Posterior cingulate gyrus (tissue), 11 donors: ENCODE results near the gene ATP2B1.

ENCODE experiments used
- DNase-seq, 10 donors: peaks; one replicate each; pipeline versions ENCODE4 v3.0.0 to v3.0.0-alpha.2; 2020 to 2021; ENCODE audit warnings: mixed read lengths in 3 of 10
- intact Hi-C: fragments of 100-400 bp; cut with DNase I; formaldehyde crosslinking; loops from one replicate; pipeline ENCODE4 v1.15.1; 2023

Gene ATP2B1

DNA sequence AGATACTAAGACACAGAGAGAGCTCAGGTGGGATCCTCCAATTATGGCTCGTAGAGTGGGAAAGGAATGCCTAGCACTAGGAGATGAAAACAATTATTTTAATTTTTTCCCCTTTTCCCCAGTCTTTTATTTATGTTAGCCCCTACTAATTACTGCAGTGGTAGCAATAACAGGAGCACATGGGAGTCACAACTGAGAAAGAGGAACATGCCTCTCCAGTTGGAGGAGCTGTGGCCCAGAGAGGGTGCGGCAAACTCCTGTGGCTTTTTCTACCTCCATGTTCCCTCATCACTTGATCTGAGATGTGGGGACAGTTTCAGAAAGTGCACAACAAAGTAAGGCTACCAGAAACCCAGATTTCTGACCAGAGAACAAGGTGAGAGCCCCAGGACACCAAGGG, 156.9 kb downstream of the ATP2B1 start:
- DNase-seq, result no peak
- intact Hi-C loops, result no loop called here

DNA sequence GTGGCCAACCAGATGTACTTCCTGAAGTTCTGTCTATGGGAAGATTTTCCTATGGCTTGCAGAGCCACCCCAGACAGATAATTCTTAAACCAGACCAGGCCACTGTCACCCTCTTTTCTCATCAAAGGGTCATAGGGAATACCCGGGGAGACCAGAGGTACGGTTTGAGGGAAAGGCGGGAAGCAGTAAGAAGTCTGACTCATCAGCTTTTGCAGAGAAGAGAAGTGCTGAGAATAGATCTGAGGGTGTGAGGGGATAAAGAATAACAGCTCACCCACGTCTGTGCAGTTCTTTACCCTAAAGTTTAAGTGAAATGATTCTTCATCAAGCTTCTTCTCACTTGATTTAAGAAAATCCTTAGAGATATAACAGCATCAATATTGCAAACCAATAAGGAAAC, 161.5 kb downstream of the ATP2B1 start:
- intact Hi-C loops, result loop anchor here (5.0 to 10.0 kb wide), 2 partner anchors 160 to 1388 kb away; partner anchors contain the start of gene ATP2B1

DNA sequence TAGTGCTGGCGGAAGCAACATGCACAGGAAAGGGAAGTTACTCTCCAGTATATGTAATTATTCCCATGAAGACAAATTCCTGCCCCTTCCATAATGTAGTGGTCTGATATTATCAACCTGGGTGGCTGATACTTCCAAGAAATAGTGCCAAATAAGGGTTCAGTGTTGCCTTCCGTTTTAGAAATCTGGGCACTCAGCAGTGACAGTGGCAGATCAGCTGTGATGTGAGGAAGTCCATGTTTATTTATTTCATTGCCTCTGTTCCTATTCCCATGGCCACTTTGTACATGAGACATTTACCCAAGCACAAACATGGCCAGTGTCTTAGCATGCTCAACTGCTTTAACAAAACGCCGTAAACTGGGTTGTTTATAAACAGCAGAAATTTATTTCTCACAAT, 162.5 kb downstream of the ATP2B1 start:
- DNase-seq, result no peak
- intact Hi-C loops, result loop anchor here (5.0 to 10.0 kb wide), 2 partner anchors 161 to 1389 kb away; partner anchors contain the start of gene ATP2B1

More for the DNA sequence above, 161.5 kb downstream of the ATP2B1 start:
- no peak for DNase-seq

DNA sequence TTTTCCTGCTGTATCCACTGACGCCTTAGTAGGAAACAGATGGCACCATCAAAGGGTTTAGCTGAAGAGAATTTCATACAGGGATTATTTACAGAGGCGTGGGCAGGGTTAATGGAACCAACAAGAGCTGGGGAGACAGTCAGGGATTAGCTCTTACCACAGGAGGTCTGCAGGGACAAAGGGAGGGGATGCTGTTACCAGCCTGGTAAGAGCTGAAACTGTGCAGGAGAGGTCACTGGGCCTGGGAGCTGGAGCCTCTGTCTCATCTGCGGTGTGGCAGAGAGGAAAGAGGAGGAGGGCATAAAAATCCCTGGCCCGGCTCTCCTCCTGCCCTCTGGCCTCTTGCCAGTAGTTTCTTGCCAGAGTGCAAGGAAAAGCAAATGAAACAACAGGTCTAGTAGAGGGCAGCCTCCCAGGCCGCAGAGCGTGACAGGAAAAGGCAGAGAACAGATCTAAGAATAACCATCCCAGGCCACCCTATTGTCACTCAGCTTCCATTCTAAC, 163.9 kb downstream of the ATP2B1 start:
- intact Hi-C loops, result loop anchor here (5.0 to 10.0 kb wide), 3 partner anchors 163 to 1390 kb away; partner anchors contain the start of gene ATP2B1
- peak in 5 of 10 donors; percentile 13 to 77 (median 15) for DNase-seq

DNA sequence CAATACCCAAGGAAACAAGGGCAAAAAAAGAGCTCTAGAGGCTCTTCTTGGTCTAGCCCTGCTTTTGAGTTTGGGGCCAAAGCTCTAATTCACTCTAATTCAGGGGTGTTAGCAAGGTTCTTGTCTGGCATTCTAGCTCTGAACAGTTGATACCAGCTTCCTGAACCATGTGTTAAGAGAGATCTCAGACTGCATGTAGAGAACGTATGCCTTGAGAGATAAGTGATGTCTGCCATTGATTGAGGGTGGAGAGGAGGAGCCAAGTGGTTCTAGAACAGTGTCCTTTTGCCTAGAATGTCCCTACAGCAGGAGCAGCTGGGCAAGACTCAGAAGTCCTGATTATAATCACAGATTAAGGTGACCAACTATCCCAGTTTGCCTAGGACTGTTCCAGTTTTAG, 164.6 kb downstream of the ATP2B1 start:
- DNase-seq, result no peak
- intact Hi-C loops, result loop anchor here (5.0 to 10.0 kb wide), 2 partner anchors 558 to 1391 kb away; no protein-coding TSS in a partner anchor

DNA sequence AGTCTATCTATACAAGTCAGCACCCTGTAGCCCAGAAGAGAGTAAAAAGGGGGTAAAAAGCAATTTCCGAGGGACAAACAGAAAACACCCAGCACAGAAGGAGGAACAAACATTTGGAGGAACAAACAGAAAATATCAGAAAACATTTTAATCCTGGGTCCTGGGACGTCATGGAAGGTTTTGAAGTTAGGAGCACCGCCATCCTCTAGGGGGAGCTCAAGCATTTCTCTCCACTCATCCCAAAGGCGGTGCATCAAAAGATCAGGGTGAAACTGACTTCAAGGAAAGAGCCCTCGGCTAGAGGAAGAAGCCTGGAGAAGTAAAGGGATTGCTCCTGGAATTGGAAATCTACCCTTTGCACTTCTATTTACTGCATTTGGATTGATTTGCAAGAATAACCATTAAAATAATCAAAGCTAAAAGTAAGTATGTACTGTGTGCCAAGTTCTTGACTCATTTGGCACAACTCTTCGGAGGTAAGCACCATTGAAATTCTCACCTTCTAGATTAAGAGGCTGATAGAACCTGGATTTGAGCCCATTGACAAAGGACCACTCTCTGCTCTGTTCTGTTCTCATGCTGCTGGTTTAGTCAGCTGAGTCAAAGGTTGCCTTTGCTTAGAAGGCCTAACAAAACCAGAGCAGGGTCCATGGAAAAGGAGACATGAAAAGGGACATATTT, 165.6 kb downstream of the ATP2B1 start:
- DNase-seq, result peak in 7 of 10 donors; percentile 31 to 87 (median 60)
- intact Hi-C loops, result loop anchor here (2.0 to 10.0 kb wide), 3 partner anchors 559 to 1392 kb away; no protein-coding TSS in a partner anchor

DNA sequence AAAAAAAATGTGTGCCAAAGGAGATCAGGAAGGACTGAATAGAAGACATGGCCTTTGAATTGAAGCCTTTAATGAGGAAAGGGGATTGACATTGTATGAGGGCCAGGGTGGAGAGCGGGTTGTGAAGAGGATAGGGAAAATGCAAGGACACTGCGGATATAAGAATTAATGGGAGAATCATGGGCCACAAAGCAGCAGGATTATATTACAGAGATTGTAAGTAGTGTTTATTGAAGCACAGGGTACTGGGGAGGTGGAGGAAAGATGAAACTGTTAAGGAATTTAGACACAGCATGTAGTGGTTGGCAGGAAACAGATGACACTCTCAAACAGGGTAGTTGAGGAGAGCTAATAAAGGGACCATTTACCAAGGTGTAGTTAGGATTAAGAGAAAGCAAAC, 166.4 kb downstream of the ATP2B1 start:
- intact Hi-C loops, result loop anchor here (2.0 to 10.0 kb wide), 3 partner anchors 560 to 1393 kb away; no protein-coding TSS in a partner anchor
- no peak for DNase-seq

DNA sequence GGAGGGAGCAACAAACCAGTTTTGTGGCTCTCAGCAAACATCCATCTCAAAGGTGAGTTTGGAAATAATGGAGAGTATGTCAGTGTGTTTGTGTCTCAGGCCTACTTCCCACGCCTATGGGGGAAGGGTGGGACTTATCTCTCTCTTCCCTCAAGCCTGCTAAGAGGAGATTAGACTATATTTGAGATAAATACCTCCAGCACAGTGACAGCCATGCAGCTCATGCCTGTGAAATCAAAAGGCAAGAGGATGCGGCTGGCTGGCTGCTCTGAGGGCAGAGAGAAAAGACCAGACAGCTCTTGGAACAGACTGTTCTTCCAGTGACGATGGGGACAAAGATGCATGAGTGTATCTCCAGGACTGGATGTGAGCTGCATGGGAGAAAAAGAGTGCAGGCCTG, 168.1 kb downstream of the ATP2B1 start:
- peak in 1 of 10 donors; percentile 72 for DNase-seq
- intact Hi-C loops, result loop anchor here (5.0 to 10.0 kb wide), 2 partner anchors 562 to 1394 kb away; no protein-coding TSS in a partner anchor

DNA sequence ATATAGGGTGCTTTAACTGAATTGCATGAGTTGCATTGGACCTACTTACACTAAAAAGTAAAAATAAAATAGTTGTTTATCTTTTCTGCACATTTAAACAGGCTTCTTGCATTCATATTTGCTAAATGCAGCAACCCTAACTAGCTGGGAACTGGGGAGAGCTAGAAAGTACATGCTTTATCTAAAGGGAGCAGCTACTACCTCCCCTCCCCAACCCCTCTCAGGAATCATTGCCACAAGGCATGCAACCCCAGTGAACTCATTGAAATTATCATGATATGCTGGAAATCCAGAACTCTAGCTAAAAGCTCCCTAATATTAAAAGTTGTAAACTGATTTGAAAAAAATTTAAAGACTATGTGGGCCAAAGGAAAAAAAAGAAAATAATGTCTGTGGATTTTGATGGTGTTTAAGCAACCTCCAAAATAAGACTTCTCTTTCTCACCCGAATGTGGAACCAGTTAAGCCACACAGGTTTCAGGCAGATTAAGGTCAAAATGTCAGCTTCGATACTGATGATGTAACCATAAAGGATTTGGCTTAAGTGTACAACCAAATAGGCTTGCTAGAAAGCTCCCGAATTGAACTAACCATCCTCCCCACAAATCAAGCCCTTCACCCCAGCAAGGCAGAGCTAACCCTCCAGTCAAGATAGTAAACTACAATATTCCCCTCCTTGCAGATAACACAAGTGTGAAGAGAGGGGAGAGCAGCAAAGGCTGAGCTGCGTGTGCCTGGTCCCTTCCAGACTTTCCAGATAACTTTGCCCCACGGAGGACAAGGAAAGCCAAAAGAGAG, 169.0 kb downstream of the ATP2B1 start:
- no peak for DNase-seq
- intact Hi-C loops, result loop anchor here (5.0 to 10.0 kb wide), 2 partner anchors 563 to 1395 kb away; no protein-coding TSS in a partner anchor

DNA sequence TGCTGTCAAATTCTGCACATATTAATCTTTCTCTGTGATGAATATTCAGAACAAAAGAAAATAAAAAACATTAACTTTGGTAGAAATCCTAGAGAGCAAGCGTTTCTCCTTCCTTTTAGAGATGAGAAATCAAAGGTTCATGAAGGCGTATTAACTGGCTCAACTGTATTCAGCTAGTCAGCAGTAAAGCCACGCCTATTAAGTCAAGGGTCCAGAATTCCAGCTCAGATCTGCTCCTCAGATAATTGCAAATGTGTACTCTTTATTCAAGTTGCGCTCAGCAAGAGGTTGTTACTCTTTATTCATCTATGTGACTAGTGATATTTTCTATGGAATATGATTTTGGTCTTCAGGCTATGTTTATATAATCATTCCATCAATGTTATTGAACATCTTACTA, 169.7 kb downstream of the ATP2B1 start:
- DNase-seq, result no peak
- intact Hi-C loops, result no loop called here
